Endometrium (tissue), 2 donors: ENCODE data around the gene ZDHHC7.

Experiments used
- FAIRE-seq: peaks from 2 replicates; lab custom pipeline; 2012; peaks lifted over from hg19 to GRCh38; lab: Jason Lieb, UNC
- donor health status: control.
- donor health status: control.

ZDHHC7 gene

DNA sequence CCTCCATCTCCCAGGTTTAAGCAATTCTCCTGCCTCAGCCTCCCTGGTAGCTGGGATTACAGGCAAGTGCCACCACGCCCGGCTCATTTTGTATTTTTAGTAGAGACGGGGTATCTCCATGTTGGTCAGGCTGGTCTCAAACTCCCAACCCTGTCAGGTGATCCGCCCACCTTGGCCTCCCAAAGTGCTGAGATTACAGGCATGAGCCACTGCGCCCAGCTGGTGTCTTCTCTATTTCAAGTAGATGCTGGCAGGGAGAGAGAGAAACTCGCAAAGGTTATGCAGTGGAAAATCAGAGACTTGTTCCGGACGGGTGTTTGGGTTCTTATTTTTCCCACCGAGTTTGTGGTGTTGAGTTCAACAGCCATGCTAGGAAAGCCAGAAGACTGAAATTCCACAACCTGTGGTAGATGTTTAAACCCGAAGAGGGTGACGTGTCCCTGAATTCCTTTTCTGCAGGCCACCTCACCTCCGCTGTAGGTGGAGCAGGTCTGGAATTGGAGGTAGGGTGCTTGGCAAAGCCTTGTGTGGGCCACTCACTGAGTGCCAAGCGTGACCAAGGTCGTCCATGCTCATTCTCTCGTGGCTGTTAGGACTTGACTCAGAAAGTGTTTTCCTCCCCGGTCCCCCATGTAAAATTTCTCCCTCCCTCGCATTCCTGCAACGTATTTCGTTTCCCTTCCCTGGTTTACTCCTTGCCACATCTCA is 7.3 kb upstream of the ZDHHC7 start:
- FAIRE-seq: no peak

DNA sequence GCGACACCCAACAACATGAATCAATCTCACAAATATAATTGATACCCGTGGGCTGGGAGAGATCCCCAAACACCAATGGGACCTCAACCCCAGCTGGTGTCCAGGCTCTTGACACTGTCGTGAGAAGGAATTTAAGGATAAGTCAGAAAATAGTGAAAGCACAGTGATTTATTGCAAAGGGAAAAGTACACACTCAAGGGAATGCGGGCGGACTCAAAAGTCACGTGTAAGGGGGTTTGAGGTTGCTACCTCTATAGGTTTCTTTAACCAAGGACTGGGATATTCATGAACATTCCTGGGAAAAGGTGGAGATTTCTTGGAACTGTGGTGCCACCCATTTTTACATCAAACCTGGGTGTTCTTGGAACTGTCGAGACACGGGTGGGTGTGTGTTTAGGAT is 6.3 kb upstream of the ZDHHC7 start:
- no peak for FAIRE-seq

DNA sequence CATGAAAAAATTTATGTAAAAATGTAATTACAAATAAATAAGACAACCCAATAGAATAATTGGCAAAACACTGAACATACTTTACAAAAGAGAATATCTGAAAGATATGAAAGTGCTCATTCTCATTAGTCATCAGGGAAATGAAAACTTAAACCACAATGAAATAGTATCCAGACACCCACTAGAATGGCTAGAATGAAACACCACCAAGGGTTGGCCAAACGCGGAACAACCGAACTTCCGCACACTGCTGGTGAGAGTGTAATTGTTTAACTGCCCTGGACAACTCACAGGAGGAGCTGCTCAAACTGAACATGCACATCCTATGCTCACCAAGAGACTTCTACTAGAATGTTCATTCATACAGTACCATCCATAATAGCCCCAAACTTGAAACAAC is 5.8 kb upstream of the ZDHHC7 start:
- no peak for FAIRE-seq

DNA sequence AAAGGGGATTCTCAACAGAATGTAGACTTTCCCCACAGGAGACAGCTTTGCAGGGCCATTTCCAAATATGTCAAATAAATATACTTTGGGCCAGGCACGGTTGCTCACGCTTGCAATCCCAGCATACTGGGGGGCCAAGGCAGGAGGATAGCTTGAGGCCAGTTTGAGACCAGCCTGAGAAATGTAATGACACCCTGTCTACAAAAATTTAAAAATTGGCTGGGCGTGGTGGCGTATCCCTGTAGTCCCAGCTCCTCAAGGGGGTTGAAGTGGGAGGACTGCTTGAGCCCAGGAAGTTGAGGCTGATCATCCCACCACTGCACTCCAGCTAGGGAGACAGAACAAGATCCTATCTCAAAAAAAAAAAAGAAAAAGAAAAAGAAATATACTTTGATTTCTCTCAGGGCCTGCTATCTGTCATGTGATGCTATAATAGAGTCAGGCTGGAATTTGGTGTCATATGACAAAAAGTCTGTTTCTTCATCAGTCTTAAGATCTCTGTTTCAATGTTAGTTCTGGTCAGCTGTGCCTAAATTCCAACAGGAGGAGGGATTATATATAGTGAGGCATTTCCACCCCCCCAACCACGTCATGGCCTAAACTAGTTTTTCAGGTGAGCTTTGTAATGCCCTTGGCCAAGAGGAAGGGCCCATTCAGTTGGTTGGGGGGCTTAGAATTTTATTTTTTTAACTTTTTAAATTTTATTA is 4.3 kb upstream of the ZDHHC7 start:
- FAIRE-seq: no peak

DNA sequence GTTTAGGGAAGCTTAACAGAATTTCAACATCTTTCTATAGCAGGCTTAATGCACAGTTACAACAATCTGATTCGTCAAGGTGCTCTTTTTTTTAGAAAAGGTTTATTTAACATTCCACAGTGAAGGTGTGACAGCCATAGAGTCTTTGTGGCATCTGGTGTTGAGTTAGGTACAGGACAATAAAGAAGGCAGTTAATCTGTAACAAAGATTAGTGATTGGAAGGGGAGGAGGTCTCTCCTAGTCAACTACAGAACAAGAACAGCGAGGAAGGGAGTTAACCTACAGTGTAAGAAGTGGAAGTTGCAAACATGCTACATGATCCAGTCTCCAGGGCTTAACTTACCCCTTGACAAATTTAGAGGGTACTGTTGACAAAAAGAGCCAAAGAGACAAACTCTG is 3.0 kb upstream of the ZDHHC7 start:
- no peak for FAIRE-seq

DNA sequence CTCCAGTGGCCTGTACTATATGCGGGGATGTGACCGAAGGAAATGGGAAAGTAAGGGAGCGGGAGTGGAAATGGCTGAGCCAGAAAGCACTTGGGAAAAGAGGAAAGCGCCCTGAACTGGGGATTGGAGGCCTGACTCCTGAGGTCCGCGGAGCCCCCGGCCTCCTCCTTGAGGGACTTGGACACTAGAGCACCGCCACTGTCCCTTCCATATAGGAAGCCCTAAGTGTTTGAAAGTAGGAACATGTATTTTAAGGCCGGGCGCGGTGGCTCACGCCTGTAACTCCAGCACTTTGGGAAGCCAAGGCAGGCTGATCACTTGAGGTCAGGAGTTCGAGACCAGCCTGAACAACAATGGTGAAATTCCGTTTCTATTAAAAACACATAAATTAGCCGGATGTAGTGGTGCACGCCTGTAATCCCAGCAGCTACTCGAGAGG is 530 bp upstream of the ZDHHC7 start:
- no peak for FAIRE-seq

DNA sequence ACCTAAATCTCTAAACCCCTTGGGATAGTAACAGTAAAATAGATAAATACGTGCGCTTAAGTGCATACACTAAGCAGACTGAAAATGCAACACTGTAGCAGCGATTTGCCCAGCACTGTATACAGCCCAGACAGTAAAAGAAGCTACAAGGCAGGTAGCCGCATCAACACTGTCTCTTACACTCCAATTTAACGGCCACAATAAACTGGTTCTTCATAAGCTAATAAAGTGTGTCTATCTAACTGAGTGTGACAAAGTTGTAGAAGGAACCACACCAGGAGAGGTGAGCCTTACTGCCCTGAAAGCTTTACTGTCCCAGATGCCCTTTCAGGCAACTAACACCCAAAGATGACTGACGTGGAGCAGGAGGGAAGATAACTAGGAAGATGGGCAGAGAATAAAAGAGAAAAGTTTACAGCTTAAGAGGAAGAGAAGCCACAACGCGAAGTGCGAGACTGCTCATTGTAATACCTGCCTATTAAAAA is 847 bp downstream of the ZDHHC7 start:
- no peak for FAIRE-seq

DNA sequence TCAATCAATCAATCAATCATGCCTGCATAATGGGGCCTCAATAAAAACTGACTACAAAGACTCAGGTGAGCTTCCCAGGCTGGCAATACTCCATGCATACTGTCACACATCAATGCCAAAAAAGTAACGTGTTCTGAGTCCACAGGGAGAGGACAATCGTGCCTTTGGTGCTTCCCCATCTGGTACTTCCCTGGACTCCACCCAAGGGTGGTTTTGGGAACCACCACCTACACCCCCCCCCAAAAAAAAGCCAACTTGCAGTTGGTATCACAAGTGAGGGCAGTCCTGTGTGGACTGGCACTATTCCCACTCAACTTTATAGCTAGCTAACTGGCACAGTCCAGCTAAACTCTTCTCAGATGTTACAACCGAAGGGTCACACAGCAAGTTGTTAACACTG is 3.1 kb downstream of the ZDHHC7 start:
- FAIRE-seq: no peak

DNA sequence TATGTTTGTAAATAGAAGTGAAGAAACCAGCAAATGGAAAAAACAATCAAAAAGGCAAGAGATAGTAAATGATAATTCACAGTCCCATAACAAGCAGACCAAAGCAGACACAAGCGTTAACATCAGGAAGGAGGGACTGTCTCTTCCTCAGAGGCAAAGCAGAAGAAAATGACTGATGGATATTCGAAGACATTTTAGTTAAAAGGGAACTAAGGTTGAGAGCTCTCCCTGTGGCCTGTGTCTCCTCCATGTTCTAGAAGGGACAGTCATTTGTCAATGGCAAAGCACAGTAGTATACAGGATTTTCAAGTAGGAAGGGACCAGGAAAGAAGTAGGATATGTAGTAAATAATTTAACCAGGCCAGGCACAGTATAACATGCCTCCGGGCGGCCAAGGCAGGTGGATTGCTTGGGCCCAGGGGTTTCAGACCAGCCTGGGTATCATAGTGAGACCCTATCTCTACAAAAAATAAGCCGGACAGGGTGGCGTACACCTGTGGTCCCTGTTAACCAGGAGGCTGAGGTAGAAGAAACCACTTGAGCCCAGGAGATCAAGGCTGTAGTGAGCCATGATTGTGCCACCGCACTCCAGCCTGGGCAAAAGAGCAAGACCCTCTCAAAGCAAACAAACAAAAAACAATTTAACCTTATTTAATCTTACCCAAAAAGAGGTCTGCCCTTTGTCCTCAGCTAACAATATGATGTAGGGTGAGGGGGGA is 3.7 kb downstream of the ZDHHC7 start:
- no peak for FAIRE-seq

DNA sequence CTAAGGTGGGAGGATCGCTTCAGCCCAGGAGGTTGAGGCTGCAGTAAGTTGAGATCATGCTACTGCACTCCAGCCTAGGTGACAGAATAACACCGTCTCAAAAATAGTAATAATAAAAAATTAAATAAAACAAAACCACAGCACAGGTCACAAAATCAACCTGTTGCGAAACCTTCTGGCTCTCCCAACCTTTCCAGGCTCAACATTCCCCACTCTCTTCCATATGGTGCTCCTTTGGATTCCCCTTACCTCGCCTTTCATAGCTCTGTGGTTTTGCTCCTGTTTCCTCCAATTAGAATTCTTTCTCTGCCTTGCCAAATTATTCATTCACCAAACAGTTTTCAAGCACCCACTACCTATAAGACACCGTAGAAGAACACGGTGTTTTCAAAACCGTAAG is 4.7 kb downstream of the ZDHHC7 start:
- no peak for FAIRE-seq

DNA sequence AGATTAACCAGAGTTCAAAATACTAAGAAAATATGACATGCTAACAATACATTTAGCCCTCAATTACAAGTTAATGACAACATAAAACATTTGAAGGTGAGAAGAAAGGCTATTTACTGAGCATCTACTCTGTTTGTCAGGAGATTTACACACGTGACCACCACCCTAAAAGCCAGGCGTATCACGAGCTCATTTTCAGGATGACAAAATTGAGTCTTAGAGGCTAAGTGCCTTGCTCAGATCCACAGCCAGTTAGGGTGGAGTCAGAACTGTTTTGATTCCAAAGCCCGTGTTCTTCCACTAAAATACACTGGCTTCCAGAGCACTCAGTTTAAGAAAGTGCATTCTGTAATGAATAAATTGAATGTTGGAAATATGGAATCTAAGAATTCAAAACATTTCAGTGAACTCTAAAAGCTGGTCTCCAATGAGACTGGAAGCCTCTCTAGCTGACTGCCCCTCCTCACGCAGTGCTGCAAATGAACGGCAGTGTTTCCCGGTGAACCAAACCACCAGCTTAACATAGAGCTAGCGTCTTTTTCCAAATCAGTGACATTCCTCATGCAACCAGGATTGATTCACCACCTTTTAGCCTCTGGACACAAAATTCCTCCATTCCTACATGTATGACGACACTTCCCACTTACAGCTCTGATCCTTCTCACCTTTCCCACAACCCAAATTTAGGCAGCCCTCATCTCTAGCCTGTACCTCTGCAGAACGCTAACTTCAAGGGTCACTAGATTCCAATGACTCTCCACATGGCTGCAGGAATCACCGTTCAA is 5.9 kb downstream of the ZDHHC7 start:
- no peak for FAIRE-seq

DNA sequence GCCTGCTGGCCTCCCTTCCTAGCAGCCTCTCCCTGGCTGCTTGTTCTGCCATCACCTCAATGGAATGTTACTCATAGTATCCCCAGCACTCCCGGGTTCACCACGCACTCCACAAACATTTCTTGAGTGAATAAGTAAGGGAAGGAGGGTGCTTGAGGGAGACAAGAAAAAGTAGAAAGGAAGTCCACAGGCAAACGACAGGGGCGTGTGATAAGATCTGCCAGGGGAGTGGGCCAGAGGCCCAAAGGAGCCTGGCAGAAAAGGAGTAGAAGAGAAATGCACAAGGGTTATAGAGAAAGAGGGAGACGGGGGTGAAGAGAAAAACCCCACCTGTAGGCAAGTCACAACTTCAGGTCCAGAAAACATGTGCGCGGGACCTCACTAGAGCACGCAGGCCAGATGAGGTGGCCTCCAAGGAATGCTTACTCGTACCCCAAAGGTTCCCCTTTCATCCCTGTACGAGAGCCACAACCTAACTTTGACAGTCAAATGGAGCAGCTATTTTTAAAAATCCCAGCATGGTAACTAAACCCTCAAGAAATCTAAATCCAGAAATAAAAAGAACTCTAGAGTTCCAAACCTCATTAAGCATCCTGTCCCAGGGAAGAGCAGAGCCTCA is 6.6 kb downstream of the ZDHHC7 start:
- FAIRE-seq: no peak

DNA sequence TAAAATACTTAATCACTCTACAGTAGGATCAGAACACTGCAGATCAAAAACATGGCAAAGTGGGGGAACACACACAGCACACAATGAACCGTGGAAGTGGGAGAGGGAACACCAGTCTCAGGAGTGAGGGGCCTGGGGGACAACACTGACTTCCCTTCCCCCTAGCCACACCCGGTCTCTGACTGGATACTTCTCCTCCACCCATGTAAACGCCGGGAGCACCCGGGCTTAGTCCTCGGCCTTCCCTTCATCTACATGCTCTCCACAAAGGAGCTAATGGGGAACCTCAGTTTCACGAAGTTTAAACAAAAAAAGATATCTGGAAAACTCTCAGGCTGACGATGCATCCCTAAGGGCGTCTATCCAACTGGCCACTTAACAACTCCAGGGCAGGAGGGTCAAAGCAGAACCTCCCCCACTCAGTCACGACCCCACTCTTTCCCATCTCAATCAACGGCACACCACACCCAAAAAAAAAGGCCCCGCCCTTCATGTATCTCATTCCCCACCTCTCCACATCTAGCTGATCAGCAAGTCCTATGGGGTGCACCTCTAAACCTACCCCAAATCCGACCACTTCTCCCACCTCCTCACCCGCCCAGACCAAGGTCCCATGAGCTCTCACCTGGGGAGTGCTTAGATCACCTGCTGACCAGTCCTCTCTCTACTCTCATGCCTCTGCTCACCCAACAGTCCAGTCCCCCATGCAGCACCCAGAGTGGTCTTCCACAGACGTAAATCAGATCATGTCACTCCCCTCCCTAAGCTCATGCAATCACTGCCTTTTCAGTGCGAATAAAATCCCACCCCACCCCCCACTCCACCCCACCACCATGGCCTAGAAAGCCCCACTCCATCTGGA is 7.4 kb downstream of the ZDHHC7 start:
- no peak for FAIRE-seq

DNA sequence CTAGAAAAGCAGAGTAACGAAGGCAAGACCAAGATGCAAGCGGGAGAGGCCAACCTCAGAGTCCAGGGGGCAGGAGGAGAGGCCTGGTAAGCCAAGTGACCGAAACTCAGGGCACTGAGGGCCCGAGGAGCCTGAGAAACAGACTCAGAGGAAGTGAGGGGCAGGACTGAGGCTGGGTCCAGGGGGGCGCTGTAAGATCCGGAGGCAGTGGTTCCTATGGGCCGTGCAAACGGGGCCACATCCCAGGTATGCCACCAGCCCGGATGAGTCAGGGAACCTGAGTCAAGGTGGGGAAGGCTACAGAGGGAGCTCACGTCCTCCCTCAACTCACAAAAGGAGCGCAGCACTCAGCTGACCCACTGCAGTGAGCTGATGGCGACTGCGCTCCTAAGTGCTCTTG is 8.3 kb downstream of the ZDHHC7 start:
- no peak for FAIRE-seq

DNA sequence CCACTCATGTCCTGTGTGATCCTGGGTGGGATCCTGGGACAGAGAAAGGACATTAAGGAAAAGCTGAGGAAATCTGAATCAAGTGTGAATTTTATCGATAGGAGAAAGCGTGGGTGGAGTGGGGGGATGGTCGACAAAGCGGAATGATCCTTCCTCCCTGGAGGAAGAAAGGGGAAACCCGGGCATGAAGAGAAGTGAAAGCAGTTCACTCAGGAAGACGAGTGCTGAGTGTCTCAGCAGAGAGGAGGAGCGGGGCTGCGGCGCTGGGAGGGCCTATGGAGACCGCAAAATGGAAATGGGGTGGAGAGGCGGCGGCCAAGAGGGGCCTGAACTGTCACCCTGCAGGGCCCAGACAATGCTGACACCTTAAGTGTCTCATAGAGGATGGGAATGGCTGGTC is 8.7 kb downstream of the ZDHHC7 start:
- no peak for FAIRE-seq

DNA sequence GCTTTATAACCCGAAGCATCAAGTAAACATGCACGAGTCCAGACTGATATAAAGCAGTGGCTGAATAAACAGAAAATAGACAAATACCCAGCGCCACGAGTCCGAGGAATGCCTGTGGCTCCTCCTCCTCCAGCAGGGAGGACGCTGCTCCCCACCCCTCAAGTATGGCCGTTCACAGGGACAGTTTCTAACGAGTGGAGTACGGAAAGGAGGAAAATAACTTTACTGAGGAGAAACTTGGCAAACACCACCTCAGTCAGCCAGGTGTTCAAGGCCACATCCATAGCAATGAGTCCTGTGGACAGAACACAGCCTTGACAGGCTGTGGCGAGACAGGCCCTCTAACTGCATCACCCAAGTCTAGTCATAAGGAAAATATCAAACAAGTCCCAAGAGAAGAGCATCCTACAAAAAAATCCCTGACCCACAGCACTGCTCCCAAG is 9.2 kb downstream of the ZDHHC7 start:
- no peak for FAIRE-seq

DNA sequence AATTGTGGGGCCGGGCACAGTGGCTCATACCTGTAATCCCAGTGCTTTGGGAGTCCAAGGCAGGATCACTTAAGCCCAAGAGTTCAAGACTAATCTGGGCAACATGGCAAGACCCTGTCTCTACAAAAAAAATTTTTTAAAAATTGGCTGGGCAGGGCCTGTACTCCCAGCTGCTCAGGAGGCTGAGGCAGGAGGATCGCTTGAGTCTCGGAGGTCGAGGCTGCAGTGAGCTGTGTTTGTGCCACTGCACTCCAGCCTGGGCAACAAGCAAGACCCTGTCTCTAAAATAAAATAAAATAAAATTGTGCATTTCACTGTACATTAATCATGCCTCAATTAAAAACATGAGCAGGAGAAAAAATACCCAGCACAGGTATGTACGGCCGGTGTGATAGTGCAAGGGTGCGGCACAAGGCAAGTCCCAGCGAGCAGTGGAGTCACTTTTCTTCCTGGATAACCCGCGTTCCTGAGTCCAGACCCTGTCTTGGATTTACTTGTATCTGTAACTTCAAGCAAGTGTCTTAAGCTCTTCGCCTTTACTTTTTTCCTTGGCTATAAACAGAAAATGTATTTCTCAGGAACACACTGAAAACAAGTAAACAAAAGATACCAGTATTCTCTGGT is 11.4 kb downstream of the ZDHHC7 start:
- FAIRE-seq: no peak

DNA sequence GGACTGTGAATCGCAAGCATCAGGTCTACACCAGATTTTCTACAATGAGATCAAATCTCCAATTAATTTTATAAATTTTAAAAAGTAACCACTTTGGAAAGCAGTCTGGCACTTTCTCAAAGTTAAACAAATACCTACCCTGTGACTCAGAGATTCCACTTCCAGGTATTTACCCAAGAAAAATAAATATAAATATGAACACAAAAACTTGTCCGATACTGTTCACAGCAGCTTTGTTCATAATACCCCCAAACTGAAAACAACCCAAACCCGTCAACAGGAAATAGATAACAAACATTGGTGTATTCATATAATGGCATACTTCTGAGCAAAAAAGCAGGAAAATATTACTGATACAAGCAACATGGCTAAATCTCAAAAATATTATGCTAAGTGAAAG is 12.1 kb downstream of the ZDHHC7 start:
- no peak for FAIRE-seq

DNA sequence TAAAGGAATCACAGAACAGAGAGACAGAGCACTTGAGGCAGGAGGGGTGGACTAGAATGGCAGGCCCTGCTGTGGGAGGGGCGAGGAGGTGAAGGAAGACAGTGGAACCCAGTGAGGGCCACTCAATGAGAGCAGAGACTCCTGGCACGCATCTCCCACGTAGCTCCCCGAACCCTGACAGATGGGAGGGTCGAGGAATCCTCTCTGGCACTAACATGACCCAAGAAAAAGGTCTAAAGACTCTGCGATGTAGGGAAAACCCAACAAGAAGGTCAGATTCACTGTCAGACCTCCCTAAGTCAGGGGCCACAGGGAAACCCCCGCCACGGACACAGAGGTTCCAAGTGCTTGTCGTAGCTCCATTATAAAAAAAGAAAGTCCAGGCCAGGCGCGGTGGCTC is 15.0 kb downstream of the ZDHHC7 start:
- no peak for FAIRE-seq

DNA sequence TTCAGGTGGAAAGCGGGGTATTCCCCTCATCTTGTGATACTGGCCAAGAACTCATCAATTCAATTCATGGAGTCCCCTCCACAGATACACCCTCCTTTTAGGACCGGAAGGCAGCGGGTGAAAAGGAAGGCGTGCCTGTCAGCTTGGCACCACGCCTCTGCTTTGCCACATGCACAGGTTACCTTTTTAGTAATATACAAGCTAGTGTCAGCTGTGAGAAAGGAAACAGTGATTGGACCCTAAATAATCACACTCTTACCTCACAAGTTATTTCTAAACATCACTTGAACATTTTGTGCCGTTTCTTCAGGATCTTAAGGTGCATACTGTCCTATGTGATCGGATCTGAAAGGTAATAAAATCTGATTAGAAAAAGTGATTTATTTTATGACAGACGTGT is 15.7 kb downstream of the ZDHHC7 start:
- no peak for FAIRE-seq
